HUES64 (cell line): Measurements from ENCODE around the gene RAPGEFL1.
"Not testable (repeated sequence)": the region's sequence is repeated elsewhere in the genome, so short reads cannot be mapped to it uniquely, and the experiment has no call there.

Experiments used
- H3K27ac ChIP-seq: 2 replicates; pipeline ENCODE4 v1.7.0; 2013; ENCODE audit warnings: low read depth, low read length, inconsistent platforms
- H3K27me3 ChIP-seq: 2 replicates; pipeline ENCODE4 v1.6.1; 2013; ENCODE audit warnings: mild to moderate bottlenecking, low read length; ENCODE audit not compliant: insufficient read depth
- H3K36me3 ChIP-seq: 2 replicates; pipeline ENCODE4 v1.6.1; 2013; ENCODE audit warnings: mild to moderate bottlenecking, low read length; ENCODE audit not compliant: insufficient read depth
- H3K4me1 ChIP-seq: 2 replicates; pipeline ENCODE4 v1.6.1; 2013; ENCODE audit warnings: mild to moderate bottlenecking, low read length, moderate library complexity; ENCODE audit not compliant: insufficient read depth
- H3K4me3 ChIP-seq: 2 replicates; pipeline ENCODE4 v1.5.1; 2013; ENCODE audit warnings: mild to moderate bottlenecking, low read length, moderate library complexity
- H3K9ac ChIP-seq: 2 replicates; pipeline ENCODE4 v1.6.1; 2013; ENCODE audit warnings: mild to moderate bottlenecking, low read depth, low read length
- H3K9me3 ChIP-seq: 2 replicates; pipeline ENCODE4 v1.6.1; 2013; ENCODE audit warnings: low read depth, low read length; ENCODE audit not compliant: insufficient read depth
- WGBS: fragments of 150-250, 120-280 bp; methylation state at CpG from one replicate; pipeline ENCODE4 v1.1.7; 2013; ENCODE audit warnings: missing lambda C conversion rate; 5-methylcytosine and 5-hydroxymethylcytosine counted together

The RAPGEFL1 gene

DNA sequence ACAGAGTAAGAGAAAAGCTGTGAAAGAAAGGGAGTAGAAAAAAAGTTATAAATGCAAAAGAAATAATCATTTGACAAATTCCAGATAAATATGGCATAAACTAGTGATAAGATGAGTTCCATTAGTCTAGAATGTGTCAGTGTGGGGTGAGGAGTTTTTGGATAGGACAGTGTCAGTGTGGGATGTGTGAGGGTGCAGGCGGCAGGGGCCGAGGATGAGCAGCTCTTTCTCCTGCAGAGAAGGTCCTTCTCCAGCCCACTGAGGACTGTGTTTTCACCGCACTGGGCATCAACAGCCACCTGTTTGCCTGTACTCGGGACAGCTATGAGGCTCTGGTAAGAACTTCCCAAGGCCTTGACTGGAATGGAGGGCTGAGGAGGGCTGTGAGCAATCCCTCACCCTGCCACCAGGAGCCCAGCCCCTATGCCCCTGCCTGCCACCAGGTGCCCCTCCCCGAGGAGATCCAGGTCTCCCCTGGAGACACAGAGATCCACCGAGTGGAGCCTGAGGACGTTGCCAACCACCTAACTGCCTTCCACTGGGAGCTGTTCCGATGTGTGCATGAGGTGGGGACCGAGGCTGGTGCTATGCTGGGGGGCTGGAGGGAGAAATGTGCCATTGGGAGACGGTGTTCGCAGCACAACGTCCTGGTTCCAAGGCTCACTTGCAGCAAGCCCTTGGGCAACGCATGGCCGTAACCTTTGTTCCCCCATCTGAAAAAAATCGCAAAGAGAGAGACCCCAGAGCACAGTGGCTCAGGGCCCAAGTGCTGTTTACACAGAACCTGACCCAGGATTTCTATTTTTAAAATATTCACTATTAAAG lies 13.1 kb downstream of the RAPGEFL1 start:
- Histone ChIP-seq H3K36me3 (peaks cover 15% of the 10 kb centered on the region; the same call in 1 of the 2 replicates), H3K27me3 (no peaks in the 10 kb centered on the region), H3K4me1 (peaks cover 12% of the 10 kb centered on the region), H3K9me3 (no peaks in the 10 kb centered on the region), H3K27ac (no peak overlapping the region), H3K4me3 (peak overlapping the region; percentile 63), H3K9ac (peak overlapping the region; percentile 42)
- WGBS = 47% methylated on average over 15 of the region's 15 CpGs

DNA sequence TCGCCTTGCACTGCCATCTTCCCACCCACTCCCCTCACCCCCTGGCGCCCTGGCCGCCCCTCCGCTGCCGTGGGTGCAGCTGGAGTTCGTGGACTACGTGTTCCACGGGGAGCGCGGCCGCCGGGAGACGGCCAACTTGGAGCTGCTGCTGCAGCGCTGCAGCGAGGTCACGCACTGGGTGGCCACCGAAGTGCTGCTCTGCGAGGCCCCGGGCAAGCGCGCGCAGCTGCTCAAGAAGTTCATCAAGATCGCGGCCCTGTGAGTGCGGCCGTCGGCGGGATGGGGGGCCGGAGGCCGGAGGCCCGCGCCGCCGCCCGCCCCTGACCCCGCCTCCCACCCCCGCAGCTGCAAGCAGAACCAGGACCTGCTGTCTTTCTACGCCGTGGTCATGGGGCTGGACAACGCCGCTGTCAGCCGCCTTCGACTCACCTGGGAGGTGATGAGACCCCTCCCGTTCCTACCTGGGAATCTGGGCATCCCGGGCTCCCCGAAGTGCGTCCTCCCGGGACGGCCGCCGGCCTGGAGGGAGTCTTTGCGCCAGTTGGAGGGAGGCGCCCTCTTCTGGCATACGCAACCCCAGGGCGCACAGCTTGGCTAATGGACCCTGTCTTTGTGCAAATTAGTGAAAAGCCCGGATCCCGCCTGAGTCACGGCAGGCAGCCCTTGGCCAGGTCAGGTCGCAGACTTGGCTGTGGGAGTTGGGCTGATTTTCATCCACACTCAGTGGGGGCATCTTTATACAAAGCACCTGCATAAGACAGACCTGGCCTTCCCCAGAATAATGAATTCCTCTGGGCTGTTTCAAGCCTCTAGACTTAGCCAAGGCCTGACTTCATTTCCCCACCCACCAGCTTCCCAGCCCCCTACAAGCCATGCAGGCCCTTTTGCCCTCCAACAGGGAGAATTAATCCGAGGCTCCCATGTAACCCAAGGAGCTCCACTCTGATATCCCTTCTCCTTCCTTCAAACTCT lies 14.3 kb downstream of the RAPGEFL1 start:
- WGBS = 2% methylated on average over 58 of the region's 60 CpGs
- Histone ChIP-seq H3K4me3 (peak overlapping the region; percentile 63), H3K9me3 (no peaks in the 10 kb centered on the region), H3K27me3 (no peaks in the 10 kb centered on the region), H3K4me1 (peaks cover 12% of the 10 kb centered on the region), H3K27ac (peak overlapping the region; percentile 5; the same call in 1 of the 2 replicates), H3K9ac (peak overlapping the region; percentile 73), H3K36me3 (peaks cover 15% of the 10 kb centered on the region; the same call in 1 of the 2 replicates)

DNA sequence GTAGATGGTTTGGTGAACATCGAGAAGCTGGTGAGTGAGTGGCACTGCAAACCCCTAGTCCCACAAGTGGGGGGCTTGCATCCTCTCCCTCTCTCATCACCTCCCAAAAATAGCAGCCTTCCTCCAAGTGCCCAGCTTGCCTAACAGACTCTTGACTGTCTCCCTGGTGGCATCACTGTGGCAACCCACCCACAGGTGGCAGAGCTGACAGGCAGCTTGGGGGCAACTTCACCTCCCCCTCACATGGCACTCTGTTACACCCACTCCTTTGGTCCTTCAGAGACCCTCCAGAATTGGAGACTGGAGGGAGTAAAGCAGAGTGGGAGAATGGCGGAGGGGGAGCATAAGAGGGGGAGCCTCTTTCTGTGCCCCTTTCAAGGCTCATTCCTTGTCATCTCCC lies 15.7 kb downstream of the RAPGEFL1 start:
- Histone ChIP-seq H3K4me1 (peaks cover 12% of the 10 kb centered on the region), H3K9me3 (no peaks in the 10 kb centered on the region; the same call in 1 of the 2 replicates), H3K27ac (no peak overlapping the region), H3K36me3 (peaks cover 15% of the 10 kb centered on the region; the same call in 1 of the 2 replicates), H3K4me3 (no peak overlapping the region), H3K9ac (no peak overlapping the region), H3K27me3 (no peaks in the 10 kb centered on the region)
- WGBS = 100% methylated on average over 2 of the region's 2 CpGs

DNA sequence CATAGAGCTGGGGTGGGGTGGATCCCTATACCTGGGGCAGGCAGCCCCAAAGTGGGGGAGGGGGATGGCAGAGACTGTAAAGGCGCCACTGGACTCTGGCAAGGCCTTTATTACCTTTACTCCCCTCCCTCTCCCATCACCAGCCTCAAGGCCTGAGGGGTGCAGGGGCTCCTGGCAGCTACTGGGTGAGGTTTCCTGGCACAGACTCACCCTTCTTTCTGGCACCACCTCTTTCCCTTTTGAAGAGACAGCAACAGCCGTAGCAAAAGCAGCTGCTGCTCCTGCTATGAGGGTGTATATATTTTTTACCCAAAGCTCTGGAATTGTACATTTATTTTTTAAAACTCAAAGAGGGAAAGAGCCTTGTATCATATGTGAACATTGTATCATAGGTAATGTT lies 17.6 kb downstream of the RAPGEFL1 start:
- 92% methylated on average over 2 of the region's 2 CpGs for WGBS
- Histone ChIP-seq H3K36me3 (peaks cover 9% of the 10 kb centered on the region; the same call in 1 of the 2 replicates), H3K4me3 (no peak overlapping the region), H3K4me1 (peaks cover 12% of the 10 kb centered on the region), H3K27me3 (no peaks in the 10 kb centered on the region), H3K9ac (no peak overlapping the region), H3K27ac (no peak overlapping the region), H3K9me3 (no peaks in the 10 kb centered on the region; the same call in 1 of the 2 replicates)

DNA sequence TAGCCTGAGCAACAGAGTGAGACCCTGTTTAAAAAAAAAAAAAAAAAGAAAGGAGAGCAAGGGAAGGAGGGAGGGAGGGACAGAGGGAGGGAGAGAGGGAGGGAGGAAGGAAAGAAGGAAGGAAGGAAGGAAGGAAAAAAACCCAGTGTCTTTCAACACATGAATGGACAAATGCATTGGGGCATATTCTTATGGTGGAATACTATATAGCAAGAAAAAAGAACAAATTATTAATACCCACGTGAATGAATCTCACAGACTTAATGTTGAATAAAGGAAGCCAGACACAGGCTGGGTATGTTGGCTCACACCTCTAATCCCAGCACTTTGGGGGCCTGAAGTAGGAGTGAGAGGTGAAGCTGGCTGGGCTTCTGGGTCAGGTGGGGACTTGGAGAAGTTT lies 20.3 kb downstream of the RAPGEFL1 start:
- H3K4me3 ChIP-seq = no peak overlapping the region
- no peaks in the 10 kb centered on the region for H3K4me1 ChIP-seq
- peaks cover 9% of the 10 kb centered on the region; the same call in 1 of the 2 replicates for H3K36me3 ChIP-seq
- H3K9me3 ChIP-seq = no peaks in the 10 kb centered on the region; the same call in 1 of the 2 replicates
- 89% methylated on average over 1 of the region's 1 CpG for WGBS
- H3K27ac ChIP-seq = no peak overlapping the region
- H3K27me3 ChIP-seq = no peaks in the 10 kb centered on the region
- H3K9ac ChIP-seq = no peak overlapping the region

DNA sequence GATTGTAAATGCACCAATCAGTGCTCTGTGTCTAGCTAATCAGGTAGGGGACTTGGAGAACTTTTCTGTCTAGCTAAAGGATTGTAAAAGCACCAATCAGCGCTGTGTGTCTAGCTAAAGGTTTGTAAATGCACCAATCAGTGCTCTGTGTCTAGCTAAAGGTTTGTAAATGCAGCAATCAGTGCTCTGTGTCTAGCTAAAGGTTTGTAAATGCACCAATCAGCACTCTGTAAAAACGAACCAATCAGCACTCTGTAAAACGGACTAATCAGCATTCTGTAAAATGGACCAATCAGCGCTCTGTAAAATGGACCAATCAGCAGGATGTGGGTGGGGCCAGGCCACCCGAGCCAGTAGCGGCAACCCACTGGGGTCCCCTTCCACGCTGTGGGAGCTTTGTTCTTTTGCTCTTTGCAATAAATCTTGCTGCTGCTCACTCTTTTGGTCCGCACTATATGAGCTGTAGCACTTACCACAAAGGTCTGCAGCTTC lies 20.7 kb downstream of the RAPGEFL1 start:
- not testable (repeated sequence) for H3K36me3 ChIP-seq, H3K9ac ChIP-seq, H3K27me3 ChIP-seq, H3K9me3 ChIP-seq, H3K4me1 ChIP-seq, H3K27ac ChIP-seq, H3K4me3 ChIP-seq
- 88% methylated on average over 8 of the region's 8 CpGs for WGBS

DNA sequence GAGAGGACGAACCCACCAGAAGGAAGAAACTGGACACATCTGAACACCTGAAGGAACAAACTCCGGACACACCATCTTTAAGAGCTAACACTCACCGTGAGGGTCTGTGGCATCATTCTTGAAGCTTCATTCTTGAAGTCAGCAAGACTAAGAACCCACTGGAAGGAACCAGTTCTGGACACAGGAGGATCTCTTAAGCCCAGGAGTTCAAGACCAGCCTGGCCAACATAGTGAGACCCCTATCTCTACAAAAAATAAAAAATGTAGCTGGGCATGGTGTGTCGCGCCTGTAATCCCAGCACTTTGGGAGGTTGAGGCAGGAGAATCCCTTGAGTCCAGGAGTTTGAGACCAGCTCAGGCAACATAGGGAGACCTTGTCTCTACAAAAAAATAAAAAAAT lies 21.3 kb downstream of the RAPGEFL1 start:
- Histone ChIP-seq H3K4me1 (no peaks in the 10 kb centered on the region), H3K9me3 (no peaks in the 10 kb centered on the region; the same call in 1 of the 2 replicates), H3K9ac (no peak overlapping the region), H3K4me3 (no peak overlapping the region), H3K27me3 (no peaks in the 10 kb centered on the region), H3K27ac (no peak overlapping the region), H3K36me3 (peaks cover 2% of the 10 kb centered on the region; the same call in 1 of the 2 replicates)
- 95% methylated on average over 5 of the region's 5 CpGs for WGBS

DNA sequence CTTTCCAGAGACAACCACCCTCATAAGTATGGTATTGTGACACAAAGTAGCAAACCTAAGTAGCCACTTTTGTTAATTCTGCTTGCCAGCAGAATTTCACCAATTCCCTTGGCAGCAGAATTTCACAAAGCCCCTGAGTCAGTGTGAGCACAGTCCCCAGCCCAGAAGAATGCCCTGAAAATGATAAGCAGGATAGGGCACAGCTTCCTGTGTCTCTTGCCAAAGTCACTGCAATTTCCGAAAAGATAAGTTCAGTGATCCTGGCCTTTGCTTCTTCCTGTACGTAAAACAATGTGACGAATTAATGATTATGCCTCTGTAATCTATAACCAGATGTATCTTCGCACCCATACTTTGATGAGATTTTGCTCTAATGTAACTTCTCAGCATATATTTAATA lies 25.9 kb downstream of the RAPGEFL1 start:
- WGBS = 97% methylated on average over 4 of the region's 4 CpGs
- Histone ChIP-seq H3K27ac (no peak overlapping the region), H3K9me3 (no peaks in the 10 kb centered on the region), H3K4me3 (no peak overlapping the region), H3K4me1 (no peaks in the 10 kb centered on the region), H3K9ac (no peak overlapping the region), H3K36me3 (no peaks in the 10 kb centered on the region), H3K27me3 (no peaks in the 10 kb centered on the region)

DNA sequence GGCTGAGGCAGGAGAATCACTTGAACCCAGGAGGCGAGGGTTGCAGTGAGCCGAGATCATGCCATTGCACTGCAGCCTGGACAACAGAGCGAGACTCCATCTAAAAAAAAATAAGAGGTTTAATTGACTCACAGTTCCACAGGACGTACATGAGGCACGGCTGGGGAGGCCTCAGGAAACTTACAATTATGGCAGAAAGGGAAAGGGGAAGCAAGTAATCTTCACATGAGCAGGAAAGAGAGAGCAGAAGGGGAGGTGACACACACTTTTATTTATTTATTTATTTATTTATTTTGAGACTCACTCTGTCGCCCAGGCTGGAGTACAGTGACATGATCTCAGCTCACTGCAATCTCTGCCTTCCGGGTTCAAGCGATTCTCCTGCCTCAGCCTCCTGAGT lies 28.9 kb downstream of the RAPGEFL1 start:
- not testable (repeated sequence) for H3K27ac ChIP-seq, H3K36me3 ChIP-seq
- WGBS = 93% methylated on average over 8 of the region's 8 CpGs

DNA sequence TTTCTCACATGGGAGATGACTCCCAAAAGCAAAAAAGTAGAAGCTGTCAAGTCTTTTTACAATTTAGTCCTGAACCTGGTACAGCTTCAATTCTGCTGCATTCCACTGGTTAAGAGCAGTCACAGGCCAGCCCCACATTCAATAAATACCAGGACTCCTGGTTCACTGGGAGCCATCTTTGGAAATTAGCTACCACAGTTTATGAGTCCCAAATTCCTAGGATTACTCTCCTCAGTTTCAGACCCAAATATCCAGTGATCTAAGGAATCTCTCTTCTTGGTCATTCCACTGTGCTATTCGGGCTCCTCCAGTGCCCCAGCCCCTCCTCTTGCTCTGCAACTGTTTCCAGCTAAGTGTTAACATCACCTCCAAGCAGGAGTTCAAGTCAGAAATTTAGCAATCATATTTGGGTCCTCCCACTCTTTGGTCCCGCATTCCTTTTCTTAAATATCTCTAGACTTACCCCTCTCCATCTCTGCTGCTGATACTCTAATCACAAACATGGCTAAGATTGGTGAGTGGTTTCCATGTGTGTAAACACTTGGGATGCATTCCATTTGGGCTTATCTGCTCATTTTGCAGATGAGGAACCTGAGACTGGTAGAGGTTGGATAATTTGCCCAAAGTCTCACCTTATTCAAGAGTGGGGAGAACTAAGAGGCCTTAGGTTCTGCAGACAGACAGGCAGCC lies 32.3 kb downstream of the RAPGEFL1 start:
- Histone ChIP-seq H3K27me3 (no peaks in the 10 kb centered on the region), H3K9ac (no peak overlapping the region), H3K36me3 (no peaks in the 10 kb centered on the region), H3K9me3 (no peaks in the 10 kb centered on the region), H3K4me1 (no peaks in the 10 kb centered on the region), H3K4me3 (no peak overlapping the region), H3K27ac (no peak overlapping the region)
- 89% methylated on average over 2 of the region's 2 CpGs for WGBS

More for the DNA sequence above, 28.9 kb downstream of the RAPGEFL1 start:
- not testable (repeated sequence) for H3K9ac ChIP-seq, H3K4me3 ChIP-seq, H3K27me3 ChIP-seq, H3K9me3 ChIP-seq, H3K4me1 ChIP-seq
